ENCODE results near the gene ZBED4. TPM values are rescaled to one million over a fixed set of nuclear protein-coding genes. Genes with fewer than 3 reads are reported as not detected.

Gene ZBED4
- total RNA-seq, 4 donors from 2014 or later = 0.59 to 16.4 (median 12.7) TPM

DNA sequence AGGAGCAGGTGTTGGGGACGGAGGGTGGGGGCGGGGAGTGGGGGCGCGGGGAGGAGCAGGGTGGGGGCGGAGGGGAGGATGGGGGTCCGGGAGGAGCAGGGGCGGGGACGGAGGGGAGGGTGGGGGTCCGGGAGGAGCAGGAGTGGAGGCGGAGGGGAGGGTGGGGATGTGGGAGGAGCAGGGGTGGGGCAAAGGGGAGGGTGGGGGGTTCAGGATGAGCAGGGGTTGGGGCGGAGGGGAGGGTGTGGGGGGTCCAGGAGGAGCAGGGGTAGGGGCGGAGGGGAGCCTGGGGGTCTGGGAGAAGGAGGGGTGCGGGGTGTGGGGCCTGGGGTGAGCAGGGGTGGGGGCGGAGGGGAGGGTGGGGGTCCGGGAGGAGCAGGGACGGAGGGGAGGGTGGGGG lies 81.9 kb downstream of the ZBED4 start:
- DNase-seq = no peak
- peaks cover 0 to 27% of the 10 kb centered on the region in 2 donors for H3K4me1 ChIP-seq

DNA sequence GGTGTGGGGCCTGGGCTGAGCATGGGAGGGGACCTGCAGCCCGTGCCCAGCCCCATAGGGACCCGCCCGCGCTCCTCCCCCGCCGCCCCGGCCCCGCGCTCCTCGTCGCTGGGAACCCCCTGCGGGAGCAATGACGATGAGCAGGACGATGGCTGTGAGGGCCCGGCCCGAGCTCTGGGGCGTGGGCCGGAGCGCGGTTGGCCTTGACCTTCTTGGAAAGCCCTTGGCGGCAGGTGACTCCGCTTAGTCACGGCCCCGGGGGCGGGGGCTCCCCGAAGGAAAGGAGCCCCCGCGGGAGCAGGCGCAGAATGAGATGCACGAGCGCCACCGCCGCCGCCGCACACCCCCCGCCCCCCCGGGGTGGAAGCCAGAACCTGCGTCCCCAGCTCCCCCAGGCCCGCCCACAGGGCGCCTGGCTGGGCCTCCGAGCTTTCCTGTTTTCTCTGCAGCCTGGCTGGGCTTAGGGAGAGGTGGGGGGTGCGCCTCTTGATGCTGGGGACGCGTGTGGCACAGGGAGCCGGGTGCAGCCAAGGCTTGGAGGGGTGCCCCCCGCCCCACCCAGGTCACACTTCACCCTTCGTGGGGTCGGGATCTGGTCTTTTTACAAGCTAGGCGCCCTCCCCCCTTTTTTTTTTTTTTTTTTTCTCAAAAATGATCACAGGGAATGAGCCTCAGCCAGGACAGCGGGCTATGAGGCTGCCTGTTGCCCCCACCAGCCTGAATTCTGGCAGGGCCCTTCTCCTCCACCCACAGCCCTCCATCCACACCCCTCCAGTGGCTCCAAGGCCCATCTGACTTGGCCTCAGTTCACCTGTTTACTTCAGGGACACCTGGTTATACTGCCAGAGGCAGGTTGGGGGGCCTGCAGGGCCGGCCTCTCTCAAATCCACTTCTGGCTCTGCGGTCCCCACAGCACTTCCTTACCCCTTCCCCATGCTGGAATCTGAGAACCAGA lies 82.7 kb downstream of the ZBED4 start:
- H3K9me3 ChIP-seq = no peaks in the 10 kb centered on the region
- DNase-seq = peak; percentile 95 to 96
- intact Hi-C loops (cut with DNase I; ENCODE audit: low total_unique reads) = loop anchor here (5.0 kb wide), 1 partner anchor 36 kb away; no protein-coding TSS in a partner anchor
- no peaks in the 10 kb centered on the region for H3K27me3 ChIP-seq
- H3K4me1 ChIP-seq = peaks cover 0 to 27% of the 10 kb centered on the region in 2 donors
- peak in 1 of 2 donors; percentile 55 for TF ChIP-seq POLR2A (IDR thresholded peaks at IDR 0.05)
- TF ChIP-seq, protein P1, sequence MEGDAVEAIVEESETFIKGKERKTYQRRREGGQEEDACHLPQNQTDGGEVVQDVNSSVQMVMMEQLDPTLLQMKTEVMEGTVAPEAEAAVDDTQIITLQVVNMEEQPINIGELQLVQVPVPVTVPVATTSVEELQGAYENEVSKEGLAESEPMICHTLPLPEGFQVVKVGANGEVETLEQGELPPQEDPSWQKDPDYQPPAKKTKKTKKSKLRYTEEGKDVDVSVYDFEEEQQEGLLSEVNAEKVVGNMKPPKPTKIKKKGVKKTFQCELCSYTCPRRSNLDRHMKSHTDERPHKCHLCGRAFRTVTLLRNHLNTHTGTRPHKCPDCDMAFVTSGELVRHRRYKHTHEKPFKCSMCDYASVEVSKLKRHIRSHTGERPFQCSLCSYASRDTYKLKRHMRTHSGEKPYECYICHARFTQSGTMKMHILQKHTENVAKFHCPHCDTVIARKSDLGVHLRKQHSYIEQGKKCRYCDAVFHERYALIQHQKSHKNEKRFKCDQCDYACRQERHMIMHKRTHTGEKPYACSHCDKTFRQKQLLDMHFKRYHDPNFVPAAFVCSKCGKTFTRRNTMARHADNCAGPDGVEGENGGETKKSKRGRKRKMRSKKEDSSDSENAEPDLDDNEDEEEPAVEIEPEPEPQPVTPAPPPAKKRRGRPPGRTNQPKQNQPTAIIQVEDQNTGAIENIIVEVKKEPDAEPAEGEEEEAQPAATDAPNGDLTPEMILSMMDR (IDR thresholded peaks at IDR 0.05) = no peak
- peak overlapping the region; percentile 42 to 43 for H3K4me3 ChIP-seq
- H3K27ac ChIP-seq = peak overlapping the region; percentile 64 to 91
- H3K36me3 ChIP-seq = no peaks in the 10 kb centered on the region

More for the DNA sequence above, 81.9 kb downstream of the ZBED4 start:
- intact Hi-C loops (cut with DNase I; ENCODE audit: low total_unique reads) = loop anchor here (5.0 kb wide), 1 partner anchor 37 kb away; no protein-coding TSS in a partner anchor
- Histone ChIP-seq H3K27ac (peak overlapping the region; percentile 91 to 92), H3K36me3 (no peaks in the 10 kb centered on the region), H3K9me3 (no peaks in the 10 kb centered on the region), H3K27me3 (no peaks in the 10 kb centered on the region), H3K4me3 (peak overlapping the region; percentile 42 to 43)
- no peak for TF ChIP-seq POLR2A (IDR thresholded peaks at IDR 0.05)
- TF ChIP-seq, protein P1 (IDR thresholded peaks at IDR 0.05) = no peak

DNA sequence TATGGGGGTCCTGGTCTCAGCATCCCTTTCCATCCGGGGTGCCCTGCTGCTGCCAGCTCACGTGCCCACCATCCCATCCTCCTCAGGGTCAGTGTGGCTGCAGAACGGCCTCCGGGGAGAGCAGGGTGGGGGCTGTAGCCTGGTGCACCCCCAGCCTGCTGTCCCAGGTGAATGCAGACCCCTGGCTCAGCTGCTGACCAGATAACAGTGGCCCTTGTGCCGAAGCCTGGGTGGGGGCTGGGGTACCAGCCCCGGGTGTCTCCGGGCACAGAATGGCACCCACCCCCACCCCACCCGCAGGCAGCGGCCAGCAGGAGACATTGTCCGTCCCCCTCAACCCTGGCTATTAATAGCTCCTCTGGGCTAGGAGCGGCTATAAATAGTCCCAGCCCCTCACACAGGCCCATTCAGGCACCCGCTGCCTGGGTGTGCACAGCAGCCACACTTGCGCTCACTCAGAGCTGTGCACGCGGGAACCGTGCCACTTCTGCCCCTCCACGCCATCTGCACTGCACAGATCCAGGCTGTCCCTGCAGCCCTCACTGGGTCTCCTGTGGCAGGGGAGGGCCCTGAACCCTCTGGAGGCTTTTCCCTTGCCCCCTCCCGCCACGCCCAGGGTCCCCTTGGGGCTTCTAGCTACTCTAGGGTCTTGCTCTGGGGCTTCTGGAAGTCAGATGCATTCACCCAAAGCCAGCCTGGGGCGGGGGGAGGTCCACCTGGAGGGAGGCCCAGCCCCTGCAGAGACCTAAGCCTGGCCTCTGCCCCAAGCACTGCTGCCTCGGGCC lies 83.5 kb downstream of the ZBED4 start:
- intact Hi-C loops (cut with DNase I; ENCODE audit: low total_unique reads) = loop anchor here (5.0 kb wide), 1 partner anchor 35 kb away; no protein-coding TSS in a partner anchor
- Histone ChIP-seq H3K4me1 (peaks cover 0 to 27% of the 10 kb centered on the region in 2 donors), H3K27me3 (no peaks in the 10 kb centered on the region), H3K36me3 (no peaks in the 10 kb centered on the region), H3K4me3 (no peak overlapping the region), H3K27ac (peak overlapping the region; percentile 68 to 91), H3K9me3 (no peaks in the 10 kb centered on the region)
- no peak for TF ChIP-seq POLR2A (IDR thresholded peaks at IDR 0.05)
- TF ChIP-seq, protein P1 (IDR thresholded peaks at IDR 0.05) = no peak
- no peak for DNase-seq

DNA sequence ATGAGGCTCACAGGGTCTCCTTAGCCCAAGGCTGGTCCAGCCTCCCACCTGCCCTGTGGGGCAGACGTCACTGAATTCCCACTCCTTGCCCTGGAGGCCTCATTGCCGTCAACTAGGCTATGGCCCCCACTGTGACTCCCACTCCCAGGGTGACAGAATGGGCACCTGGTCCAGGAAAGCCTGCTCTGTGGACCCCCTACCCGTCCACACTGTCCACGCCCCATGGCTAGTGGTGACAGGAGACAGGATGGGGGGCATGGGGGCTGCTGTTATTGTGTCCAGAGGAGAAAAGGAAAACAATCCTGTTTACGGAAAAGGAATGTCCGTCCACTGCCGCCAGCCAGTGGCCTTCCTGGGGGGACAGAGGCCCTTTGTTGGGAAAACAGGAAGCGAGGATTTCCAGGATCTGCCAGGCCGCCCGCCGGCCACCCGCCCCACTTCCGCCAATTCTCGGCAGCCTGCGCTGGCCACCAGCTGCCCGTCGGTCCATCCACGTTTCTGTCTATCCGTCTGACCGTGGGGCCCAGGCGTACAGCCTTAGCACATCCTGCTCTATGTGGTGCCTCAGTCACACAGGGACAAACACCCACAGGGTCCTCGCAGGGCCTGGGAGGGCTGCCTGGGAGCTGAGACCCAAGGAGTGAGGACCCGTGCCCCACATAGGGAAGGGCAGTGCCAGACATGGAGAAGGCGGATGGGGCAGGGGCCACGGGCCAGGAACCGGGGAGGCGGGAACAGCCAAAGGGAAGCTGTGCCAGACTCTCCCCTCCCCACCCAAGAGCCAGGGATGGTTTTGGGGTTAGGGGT lies 84.3 kb downstream of the ZBED4 start:
- DNase-seq = no peak
- Histone ChIP-seq H3K9me3 (no peaks in the 10 kb centered on the region), H3K4me1 (peaks cover 0 to 27% of the 10 kb centered on the region in 2 donors), H3K36me3 (no peaks in the 10 kb centered on the region), H3K27me3 (no peaks in the 10 kb centered on the region), H3K27ac (peak overlapping the region; percentile 68 to 91), H3K4me3 (no peak overlapping the region)
- intact Hi-C loops (cut with DNase I; ENCODE audit: low total_unique reads) = loop anchor here (5.0 kb wide), 1 partner anchor 34 kb away; no protein-coding TSS in a partner anchor
- TF ChIP-seq, protein P1 (IDR thresholded peaks at IDR 0.05) = no peak
- TF ChIP-seq POLR2A (IDR thresholded peaks at IDR 0.05) = no peak

Data from uterus (tissue), 4 donors.